ENCODE data around the gene SFMBT2. TPM values are rescaled to one million over a fixed set of nuclear protein-coding genes. Genes with fewer than 3 reads are reported as not detected.

SFMBT2 gene
- total RNA-seq, 1 donor from 2014 or later: 14.6 TPM

GRCh38 chr10:7153750-7154149 is 257.1 kb downstream of the SFMBT2 start:
- intact Hi-C loops (cut with DNase I): no loop called here
- no peak for ATAC-seq
- no peak for DNase-seq (ENCODE audit: low spot score)

- DNase-seq (ENCODE audit: low spot score) (no peak), ATAC-seq (no peak)
- intact Hi-C loops (cut with DNase I): no loop called here
Observed at GRCh38 chr10:7152982-7153381, 257.9 kb downstream of the SFMBT2 start.

DNA sequence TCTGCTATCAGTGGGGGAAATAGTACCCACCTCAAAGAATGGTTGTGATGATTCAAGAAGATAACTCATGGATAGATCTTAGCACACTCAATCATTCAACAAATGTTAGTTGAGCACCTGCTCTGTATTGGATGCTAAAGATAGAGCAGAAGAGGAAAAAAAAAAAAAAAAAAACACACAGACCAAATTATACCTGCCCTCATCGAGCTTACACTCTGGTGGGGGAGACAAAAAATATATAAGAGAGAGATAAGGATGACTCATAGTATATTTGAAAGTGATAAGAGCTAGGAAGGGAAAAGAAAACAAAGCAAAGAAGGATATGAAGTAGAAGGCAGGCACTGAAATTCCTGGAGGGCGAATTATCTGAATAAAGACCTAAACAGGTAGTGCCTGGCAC is 258.5 kb downstream of the SFMBT2 start:
- DNase-seq (ENCODE audit: low spot score) (no peak), ATAC-seq (no peak)
- intact Hi-C loops (cut with DNase I): no loop called here

DNA sequence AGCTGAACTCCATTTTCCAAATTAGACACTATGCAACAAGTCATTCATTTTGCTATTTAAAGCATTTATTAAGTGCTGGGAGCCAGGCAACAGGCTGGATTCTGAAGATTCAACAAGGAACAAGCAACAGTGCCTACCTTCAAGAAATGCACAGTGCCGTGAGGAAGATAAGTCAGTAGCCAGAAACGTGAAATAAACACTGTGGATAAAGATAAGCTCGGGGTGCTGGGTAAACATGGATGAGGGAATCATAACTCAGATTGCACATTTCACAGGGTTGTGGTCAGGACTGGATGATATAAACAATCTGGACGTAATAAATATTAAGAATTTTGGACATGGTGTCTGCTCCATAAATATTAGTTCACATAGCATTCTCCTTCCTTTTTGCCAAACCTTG is 259.3 kb downstream of the SFMBT2 start:
- intact Hi-C loops (cut with DNase I): no loop called here
- DNase-seq (ENCODE audit: low spot score): no peak
- no peak for ATAC-seq

- no peak for ATAC-seq
- intact Hi-C loops (cut with DNase I): no loop called here
Observed at GRCh38 chr10:7150349-7150748, 260.5 kb downstream of the SFMBT2 start.

GRCh38 chr10:7146189-7146588 is 264.6 kb downstream of the SFMBT2 start:
- intact Hi-C loops (cut with DNase I): no loop called here
- no peak for ATAC-seq
- DNase-seq (ENCODE audit: low spot score): no peak

More at GRCh38 chr10:7150349-7150748, 260.5 kb downstream of the SFMBT2 start:
- no peak for DNase-seq (ENCODE audit: low spot score)

DNA sequence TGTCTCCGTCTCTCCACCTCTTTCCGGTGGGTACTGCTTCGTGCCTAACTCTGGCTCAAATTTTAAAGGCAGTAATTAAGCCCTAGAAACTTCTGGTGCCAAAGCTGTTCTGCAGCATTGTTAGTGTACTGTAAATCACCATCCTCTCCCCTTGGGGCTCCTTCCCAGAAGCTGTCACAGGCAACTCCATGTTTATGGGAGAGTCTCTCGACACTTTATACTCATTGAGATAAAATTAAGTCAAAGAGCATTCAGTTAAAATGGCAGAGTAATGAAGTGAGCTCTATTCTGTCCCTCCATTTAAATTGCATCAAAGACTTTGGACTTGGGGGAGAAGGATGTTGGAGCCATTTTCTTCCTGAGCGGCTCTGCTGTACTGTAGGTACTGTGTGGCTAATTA is 274.8 kb downstream of the SFMBT2 start:
- intact Hi-C loops (cut with DNase I): no loop called here
- DNase-seq (ENCODE audit: low spot score): no peak
- no peak for ATAC-seq

GRCh38 chr10:7135188-7135587 is 275.6 kb downstream of the SFMBT2 start:
- no peak for ATAC-seq

DNA sequence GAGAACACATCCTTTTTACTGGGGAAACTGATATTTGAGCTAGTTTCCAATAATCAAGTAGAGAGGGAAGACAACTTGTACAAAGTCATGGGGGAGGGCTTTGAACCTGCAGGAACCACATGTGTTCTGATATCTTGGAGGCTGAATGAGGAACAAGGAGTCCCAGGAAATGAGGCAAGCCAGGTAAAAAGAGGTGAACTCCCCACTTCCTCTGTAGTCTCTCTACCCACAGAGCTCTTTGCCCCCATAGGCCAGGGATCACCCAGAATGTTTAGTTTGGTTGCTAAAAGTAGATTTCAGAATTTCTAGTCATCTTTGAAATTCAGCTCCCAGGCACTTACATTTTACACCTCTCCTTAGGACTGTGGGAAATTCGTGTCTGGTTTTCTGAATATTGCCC is 276.4 kb downstream of the SFMBT2 start:
- DNase-seq (ENCODE audit: low spot score): no peak
- intact Hi-C loops (cut with DNase I): no loop called here
- ATAC-seq: no peak

More at GRCh38 chr10:7135188-7135587, 275.6 kb downstream of the SFMBT2 start:
- no peak for DNase-seq (ENCODE audit: low spot score)
- intact Hi-C loops (cut with DNase I): no loop called here

GRCh38 chr10:7133958-7134357 is 276.9 kb downstream of the SFMBT2 start:
- intact Hi-C loops (cut with DNase I): no loop called here
- ATAC-seq (no peak), DNase-seq (ENCODE audit: low spot score) (no peak)

GRCh38 chr10:7133278-7133677 is 277.6 kb downstream of the SFMBT2 start:
- intact Hi-C loops (cut with DNase I): no loop called here
- no peak for DNase-seq (ENCODE audit: low spot score)
- no peak for ATAC-seq

DNA sequence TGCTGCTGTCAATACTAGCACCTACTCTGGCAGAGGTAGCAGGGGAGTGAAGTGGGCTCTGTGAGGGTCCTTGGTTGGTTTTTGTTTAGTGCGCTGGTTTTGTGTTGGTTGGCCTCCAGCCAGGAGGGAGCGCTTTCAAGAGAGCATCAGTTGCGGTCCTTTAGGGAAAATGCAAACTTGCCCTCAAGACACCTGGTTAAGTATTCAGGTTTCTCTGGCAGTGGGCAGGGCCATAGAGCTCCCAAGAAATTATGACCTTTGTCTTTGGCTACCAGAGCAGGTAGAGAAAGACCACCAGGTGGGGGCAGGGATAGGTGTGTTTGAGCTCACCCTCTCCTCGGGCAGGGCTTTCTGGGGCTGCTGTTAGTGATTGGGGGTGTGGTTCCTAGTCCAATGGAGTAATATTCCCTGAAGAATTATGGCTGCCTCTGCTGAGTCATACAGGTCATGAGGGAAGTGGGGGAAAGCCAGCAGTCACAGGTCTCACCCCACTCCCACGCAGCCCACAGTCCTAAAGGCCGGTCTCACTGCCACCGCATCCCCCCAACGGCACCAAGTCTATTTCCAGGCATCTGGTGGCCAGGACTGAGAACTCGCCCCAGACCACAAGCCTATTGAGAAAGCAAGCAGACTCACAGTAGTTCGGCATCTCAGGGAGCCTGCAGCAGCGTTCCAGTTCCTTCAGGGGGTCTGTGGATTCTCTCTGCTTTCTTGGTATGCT is 280.5 kb downstream of the SFMBT2 start:
- intact Hi-C loops (cut with DNase I): no loop called here
- ATAC-seq (no peak), DNase-seq (ENCODE audit: low spot score) (no peak)

DNA sequence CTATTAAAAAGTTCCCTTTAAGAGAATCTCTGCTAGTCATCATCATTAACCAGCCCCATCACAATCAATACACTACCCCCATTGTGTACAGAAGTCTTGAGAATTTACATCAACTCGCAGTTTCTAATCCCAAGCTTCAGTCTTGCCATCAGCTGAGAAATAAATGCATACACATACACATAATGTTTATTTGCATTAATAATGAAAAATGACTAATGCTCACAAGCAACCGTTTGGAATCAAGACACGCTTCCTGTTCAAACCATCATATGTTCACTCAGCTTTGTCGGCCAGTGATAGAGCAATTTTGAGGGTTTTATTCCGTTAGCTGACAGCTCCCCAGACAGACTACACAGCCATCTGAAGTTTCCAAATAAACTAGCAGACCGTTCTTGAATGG is 287.1 kb downstream of the SFMBT2 start:
- DNase-seq (ENCODE audit: low spot score) (no peak), ATAC-seq (no peak)
- intact Hi-C loops (cut with DNase I): no loop called here

- intact Hi-C loops (cut with DNase I): no loop called here
- DNase-seq (ENCODE audit: low spot score): no peak
- ATAC-seq: no peak
Observed at GRCh38 chr10:7122561-7122960, 288.3 kb downstream of the SFMBT2 start.

GRCh38 chr10:7121154-7121797 is 289.6 kb downstream of the SFMBT2 start:
- ATAC-seq (no peak), DNase-seq (ENCODE audit: low spot score) (peak; percentile 66)
- intact Hi-C loops (cut with DNase I): no loop called here

GRCh38 chr10:7119325-7120015 is 291.4 kb downstream of the SFMBT2 start:
- no peak for ATAC-seq
- intact Hi-C loops (cut with DNase I): no loop called here
- DNase-seq (ENCODE audit: low spot score): no peak

GRCh38 chr10:7117806-7118674 is 292.8 kb downstream of the SFMBT2 start:
- ATAC-seq: no peak
- intact Hi-C loops (cut with DNase I): no loop called here
- no peak for DNase-seq (ENCODE audit: low spot score)

DNA sequence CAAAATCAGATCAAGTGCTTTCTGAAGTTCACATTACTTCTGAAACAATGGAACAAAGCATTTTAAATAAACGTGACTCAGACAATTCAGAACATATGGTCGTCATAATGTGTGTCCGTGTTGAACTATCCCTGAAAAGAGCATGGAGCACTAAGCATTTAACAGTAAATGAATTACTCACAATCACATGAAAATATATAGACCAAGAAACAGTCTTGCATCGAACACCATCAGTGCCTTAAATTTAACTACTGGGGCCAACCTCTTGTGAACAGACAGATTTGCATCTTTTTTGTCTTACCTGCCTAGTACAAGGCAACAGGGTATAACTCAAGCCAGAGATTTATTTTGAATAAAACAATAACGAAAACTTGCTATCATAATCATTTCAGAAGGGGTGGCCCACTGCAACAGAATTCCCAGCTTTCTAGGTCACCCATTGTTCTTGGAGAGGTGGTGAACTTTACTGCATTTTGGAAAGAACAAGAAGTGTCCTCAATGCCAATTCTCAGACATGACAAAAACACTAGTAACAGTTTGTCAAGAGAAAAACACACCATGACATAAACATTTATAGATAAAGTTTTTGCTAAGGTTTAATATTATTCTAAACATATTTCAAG is 293.5 kb downstream of the SFMBT2 start:
- intact Hi-C loops (cut with DNase I): no loop called here
- no peak for DNase-seq (ENCODE audit: low spot score)
- ATAC-seq: no peak

GRCh38 chr10:7111561-7111960 is 299.3 kb downstream of the SFMBT2 start:
- no peak for ATAC-seq
- no peak for DNase-seq (ENCODE audit: low spot score)
- intact Hi-C loops (cut with DNase I): no loop called here

All from sciatic nerve (tissue), 2 donors.